GM21825 (cell line): ENCODE results near the gene RNASEH2B.

Experiments
- ATAC-seq: cut with Tn5 transposase; IDR thresholded peaks from one replicate; pipeline ENCODE4 v1.9.1; 2021; ENCODE audit warnings: mild to moderate bottlenecking, moderate library complexity; ENCODE audit not compliant: unreplicated experiment

The RNASEH2B gene

GRCh38 chr13:50934735-50935435 is 25.3 kb downstream of the RNASEH2B start:
- no peak for ATAC-seq

- ATAC-seq: no peak
These were observed 27.1 kb downstream of the RNASEH2B start for GRCh38 chr13:50936679-50937078.

DNA sequence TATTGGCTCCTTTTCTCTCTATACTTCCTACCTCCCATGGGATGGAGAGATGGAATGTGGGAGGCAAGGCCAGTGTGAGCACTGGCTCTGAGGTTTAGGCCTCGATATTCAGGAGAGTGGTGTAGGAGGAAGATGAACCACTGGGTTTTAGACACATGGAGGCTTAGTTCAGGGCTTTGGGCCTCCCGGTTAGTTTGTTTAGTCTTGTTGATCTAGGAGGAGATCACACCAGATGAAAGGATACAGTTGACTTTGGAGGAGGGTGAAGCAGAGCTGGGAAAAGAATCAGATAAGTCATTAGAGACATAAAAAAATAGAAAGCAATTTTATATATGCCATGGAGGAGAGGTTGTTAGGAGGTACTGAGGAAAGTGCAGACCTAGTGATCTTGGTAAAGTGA is 30.9 kb downstream of the RNASEH2B start:
- ATAC-seq: no peak

DNA sequence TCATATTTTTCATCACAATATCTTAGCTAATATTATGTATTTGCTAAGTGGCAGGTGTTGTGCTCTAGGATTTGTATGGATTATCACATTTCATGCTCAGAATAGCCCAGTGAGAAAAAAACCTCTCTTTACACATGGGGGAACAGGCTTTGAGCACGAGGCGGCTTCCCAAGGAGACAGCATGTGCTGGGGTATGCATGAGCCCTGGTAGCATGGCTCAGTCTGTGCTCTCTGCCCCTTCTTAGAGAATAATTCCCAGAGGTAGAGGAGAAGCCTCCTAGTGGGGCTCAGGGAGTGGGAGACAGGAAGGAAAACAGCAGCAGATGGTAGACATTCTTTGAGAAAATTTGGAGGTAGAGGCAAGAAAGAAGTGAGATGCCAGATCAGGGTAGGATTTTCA is 31.6 kb downstream of the RNASEH2B start:
- ATAC-seq: no peak

- no peak for ATAC-seq
These were observed 33.2 kb downstream of the RNASEH2B start for GRCh38 chr13:50942630-50943311.

GRCh38 chr13:50945669-50946068 is 36.1 kb downstream of the RNASEH2B start:
- ATAC-seq: no peak

DNA sequence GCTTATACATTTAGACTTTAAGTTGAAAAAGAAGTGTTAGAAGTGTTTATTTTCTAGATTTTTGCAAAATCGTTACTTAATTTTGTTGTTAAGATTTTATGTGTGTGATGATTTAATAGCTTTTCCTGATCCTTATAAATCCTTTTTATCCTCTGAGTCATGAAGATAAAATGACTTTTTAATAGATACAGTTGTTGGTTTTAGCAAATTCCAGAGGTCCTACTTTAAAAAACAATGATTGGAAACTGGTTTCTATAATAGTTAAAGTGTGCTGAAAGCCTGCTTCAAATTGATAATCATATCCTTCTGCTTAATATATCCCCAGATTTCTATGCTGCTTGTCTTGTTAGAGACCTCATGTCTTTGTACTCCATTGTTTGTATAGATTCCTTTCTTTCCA is 39.0 kb downstream of the RNASEH2B start:
- no peak for ATAC-seq

DNA sequence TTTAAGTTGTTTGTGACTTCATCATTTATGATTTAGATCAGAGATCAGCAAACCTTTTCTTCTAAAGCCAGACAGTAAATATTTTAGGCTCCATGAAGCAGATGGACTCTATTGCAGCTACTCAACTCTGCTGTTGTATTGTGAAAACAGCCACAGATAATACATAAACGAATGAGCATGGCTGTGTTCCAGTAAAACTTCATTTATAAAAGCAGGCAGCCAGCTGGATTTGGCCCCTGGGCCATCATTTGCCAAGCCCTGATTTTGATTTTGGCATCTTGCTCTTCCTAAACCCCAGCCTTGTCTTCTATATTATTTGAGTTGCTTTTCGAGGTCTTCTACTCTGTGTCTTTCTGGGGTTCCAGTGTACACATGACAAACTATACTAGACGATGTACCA is 41.3 kb downstream of the RNASEH2B start:
- no peak for ATAC-seq

DNA sequence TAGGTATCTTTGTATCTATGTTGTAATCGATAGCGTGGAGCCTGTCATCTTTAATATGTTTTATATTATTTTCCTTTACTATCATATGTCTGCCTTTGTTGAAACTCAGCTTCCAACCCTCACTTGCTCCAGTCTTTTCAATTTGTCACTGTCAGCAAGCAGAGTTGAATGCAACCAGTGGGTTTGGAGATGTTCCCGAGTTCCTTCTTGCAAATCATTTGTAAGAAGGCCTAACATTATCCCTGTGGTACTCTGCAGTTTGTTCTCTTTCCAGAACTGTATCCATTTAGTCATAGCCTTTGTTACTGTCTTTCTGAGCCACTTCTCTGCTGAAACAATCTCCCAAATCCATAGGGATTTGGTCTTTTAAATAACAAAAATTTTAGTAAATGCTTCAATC is 41.8 kb downstream of the RNASEH2B start:
- ATAC-seq: no peak

GRCh38 chr13:50955241-50955640 is 45.6 kb downstream of the RNASEH2B start:
- ATAC-seq: no peak

- ATAC-seq: no peak
These were observed 46.2 kb downstream of the RNASEH2B start for GRCh38 chr13:50955798-50956197.

DNA sequence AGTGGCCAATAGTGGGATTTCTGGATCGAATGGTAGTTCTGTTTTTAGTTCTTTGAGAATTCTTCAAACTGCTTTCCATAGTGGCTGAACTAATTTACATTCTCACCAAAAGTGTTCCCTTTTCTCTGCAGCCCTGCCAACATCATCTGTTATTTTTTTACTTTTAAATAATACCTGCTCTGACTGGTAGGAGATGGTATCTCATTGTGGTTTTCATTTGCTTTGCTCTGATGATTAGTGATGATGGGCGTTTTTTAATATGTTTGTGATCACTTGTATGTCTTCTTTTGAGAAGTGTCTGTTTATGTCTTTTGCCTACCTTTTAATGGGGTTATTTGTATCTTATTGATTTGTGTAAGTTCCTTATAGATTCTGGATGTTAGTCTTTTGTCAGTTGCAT is 48.0 kb downstream of the RNASEH2B start:
- no peak for ATAC-seq

GRCh38 chr13:50969691-50970090 is 60.1 kb downstream of the RNASEH2B start:
- no peak for ATAC-seq

DNA sequence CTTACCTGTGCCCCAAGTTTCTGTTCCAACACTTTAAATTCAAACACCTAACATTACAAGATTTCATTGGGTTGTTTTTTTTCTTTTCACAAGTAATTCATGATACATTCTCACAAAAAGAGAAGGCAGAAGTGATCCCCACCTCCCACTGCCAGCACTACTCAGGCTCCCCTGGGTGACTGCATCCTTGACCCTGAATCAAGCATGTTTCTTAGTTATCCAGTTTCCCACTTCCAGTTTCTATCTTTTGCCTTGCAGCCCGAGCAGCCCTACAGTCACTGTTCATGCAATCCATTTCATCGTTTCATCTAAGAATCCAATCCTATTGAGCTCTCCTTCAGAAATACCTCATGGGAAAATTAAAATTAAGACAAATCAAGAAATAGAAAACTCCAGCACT is 61.4 kb downstream of the RNASEH2B start:
- no peak for ATAC-seq

DNA sequence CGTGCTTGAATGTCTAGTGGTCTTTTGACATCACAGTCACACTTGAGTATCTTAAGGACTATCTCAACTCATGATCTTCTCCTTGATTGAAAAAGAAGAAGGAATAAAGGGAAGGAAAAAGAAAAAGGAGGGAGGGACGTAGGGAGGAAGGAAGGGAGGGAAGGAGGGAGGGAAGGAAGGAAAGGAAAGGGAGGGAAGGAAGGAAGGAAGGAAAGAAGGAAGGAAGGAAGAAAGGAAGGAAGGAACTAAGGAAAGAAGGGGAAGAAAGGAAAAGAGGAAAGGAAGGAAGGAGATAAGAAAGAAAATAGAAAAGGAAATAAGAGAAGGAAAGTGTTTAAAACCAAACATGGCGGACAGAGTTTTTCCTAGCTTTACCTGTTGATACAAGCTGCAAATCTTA is 64.7 kb downstream of the RNASEH2B start:
- ATAC-seq: no peak

GRCh38 chr13:50979187-50979586 is 69.6 kb downstream of the RNASEH2B start:
- ATAC-seq: no peak

GRCh38 chr13:50981686-50982085 is 72.1 kb downstream of the RNASEH2B start:
- no peak for ATAC-seq

GRCh38 chr13:50989476-50989875 is 79.9 kb downstream of the RNASEH2B start:
- ATAC-seq: no peak

GRCh38 chr13:50990065-50990817 is 80.7 kb downstream of the RNASEH2B start:
- no peak for ATAC-seq

DNA sequence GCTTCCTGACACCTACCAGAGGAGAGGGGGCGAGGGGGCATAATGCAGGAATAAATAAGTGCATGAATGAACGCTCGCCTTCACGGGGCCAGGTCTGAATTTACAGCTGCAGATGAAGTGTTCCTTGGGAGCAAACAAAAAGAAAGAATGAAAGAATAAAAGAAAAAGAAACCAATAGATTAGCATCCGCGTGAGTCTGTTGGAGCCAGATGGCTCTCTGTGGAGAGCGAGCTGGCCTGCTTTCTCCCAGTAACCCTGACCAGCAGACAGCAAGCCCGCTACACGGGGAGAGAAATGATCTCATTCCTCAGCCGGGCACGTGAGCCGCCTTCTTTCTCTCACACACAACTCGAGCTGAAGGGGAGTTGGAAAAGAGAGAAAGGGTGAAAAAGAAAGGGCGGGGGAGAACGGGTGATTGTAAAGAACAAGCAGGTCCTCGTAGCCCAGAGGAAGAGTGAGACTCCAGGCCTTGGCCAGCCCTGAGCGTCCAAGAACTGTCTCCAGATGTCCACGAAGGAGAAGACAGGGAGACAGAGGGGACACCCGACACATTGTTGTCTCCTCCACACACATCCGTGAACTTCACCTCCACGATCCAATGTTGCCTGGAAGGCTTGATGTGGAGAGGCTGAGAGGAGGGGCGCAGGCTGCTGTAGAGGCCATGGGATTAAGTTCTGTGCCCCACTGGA is 81.4 kb downstream of the RNASEH2B start:
- ATAC-seq: no peak
